T-helper 17 cell (primary cell): ENCODE measurements around the gene CADPS. TPM values are rescaled to one million over a fixed set of nuclear protein-coding genes. Genes with fewer than 3 reads are reported as not detected.

Experiments
- ATAC-seq: fragments of 150-1000 bp; cut with Tn5 transposase; 2 replicates; pipeline ENCODE4 v1.10.0; 2021; ENCODE audit warnings: mild to moderate bottlenecking, moderate library complexity
- DNase-seq, 3 donors: peaks; one replicate each; pipeline versions ENCODE4 v3.0.0 to v3.0.0-alpha.2; 2020 to 2021
- H3K9me3 ChIP-seq: one replicate; pipeline ENCODE4 v1.7.0; 2013; ENCODE audit warnings: low read length, mild to moderate bottlenecking; ENCODE audit not compliant: control insufficient read depth, poor library complexity, severe bottlenecking
- H3K27ac Mint-ChIP-seq: one replicate; pipeline ENCODE4 v1.8.0; 2022; ENCODE audit warnings: mild to moderate bottlenecking, moderate library complexity, mixed read lengths
- H3K27me3 Mint-ChIP-seq: one replicate; pipeline ENCODE4 v1.8.0; 2022; ENCODE audit warnings: mixed read lengths
- H3K36me3 Mint-ChIP-seq: one replicate; pipeline ENCODE4 v1.8.0; 2022; ENCODE audit warnings: low read depth, mixed read lengths
- H3K4me1 Mint-ChIP-seq: one replicate; pipeline ENCODE4 v1.8.0; 2022; ENCODE audit warnings: mild to moderate bottlenecking, mixed read lengths
- H3K4me3 Mint-ChIP-seq: one replicate; pipeline ENCODE4 v1.8.0; 2022; ENCODE audit warnings: mild to moderate bottlenecking, moderate library complexity, mixed read lengths
- total RNA-seq, 4 donors: library from RNA in 2 of 4; stranded (reverse) in 2 of 4; gene quantifications; one replicate each; pipeline ENCODE4 v1.2.3 and lab custom pipeline; 2022 to 2026

CADPS gene
- total RNA-seq, 2 donors from 2014 or later, result not detected

GRCh38 chr3:62638316-62638715 lies 236.9 kb downstream of the CADPS start:
- no peak overlapping the region for H3K27ac Mint-ChIP-seq
- peaks cover 18% of the 10 kb centered on the region for H3K27me3 Mint-ChIP-seq
- H3K36me3 Mint-ChIP-seq, result peaks cover 2% of the 10 kb centered on the region
- no peak overlapping the region for H3K4me3 Mint-ChIP-seq
- ATAC-seq (no peak), DNase-seq (no peak)
- H3K4me1 Mint-ChIP-seq, result peaks cover 2% of the 10 kb centered on the region
- no peaks in the 10 kb centered on the region for H3K9me3 ChIP-seq

- DNase-seq (no peak), ATAC-seq (no peak)
- peaks cover 2% of the 10 kb centered on the region for H3K36me3 Mint-ChIP-seq
- H3K27ac Mint-ChIP-seq, result no peak overlapping the region
- no peaks in the 10 kb centered on the region for H3K9me3 ChIP-seq
- no peak overlapping the region for H3K4me3 Mint-ChIP-seq
- peaks cover 2% of the 10 kb centered on the region for H3K4me1 Mint-ChIP-seq
- H3K27me3 Mint-ChIP-seq, result peaks cover 32% of the 10 kb centered on the region
Observed at GRCh38 chr3:62636235-62636826, 238.9 kb downstream of the CADPS start.

- Mint-ChIP-seq H3K27me3 (peaks cover 47% of the 10 kb centered on the region), H3K4me3 (no peak overlapping the region), H3K36me3 (peaks cover 2% of the 10 kb centered on the region), H3K4me1 (peaks cover 2% of the 10 kb centered on the region), H3K27ac (no peak overlapping the region)
- ATAC-seq (no peak), DNase-seq (no peak)
- H3K9me3 ChIP-seq, result no peaks in the 10 kb centered on the region
Observed at GRCh38 chr3:62632510-62633294, 242.5 kb downstream of the CADPS start.

GRCh38 chr3:62631488-62631887 lies 243.7 kb downstream of the CADPS start:
- Mint-ChIP-seq H3K27me3 (peaks cover 41% of the 10 kb centered on the region), H3K4me1 (peaks cover 2% of the 10 kb centered on the region), H3K36me3 (no peaks in the 10 kb centered on the region), H3K27ac (no peak overlapping the region), H3K4me3 (no peak overlapping the region)
- no peak for DNase-seq
- H3K9me3 ChIP-seq, result no peaks in the 10 kb centered on the region
- ATAC-seq, result no peak

GRCh38 chr3:62630664-62631063 lies 244.6 kb downstream of the CADPS start:
- no peaks in the 10 kb centered on the region for H3K9me3 ChIP-seq
- Mint-ChIP-seq H3K36me3 (no peaks in the 10 kb centered on the region), H3K4me3 (no peak overlapping the region), H3K27ac (no peak overlapping the region), H3K27me3 (peaks cover 41% of the 10 kb centered on the region), H3K4me1 (peaks cover 2% of the 10 kb centered on the region)
- ATAC-seq, result no peak
- no peak for DNase-seq

- Mint-ChIP-seq H3K27me3 (peaks cover 24% of the 10 kb centered on the region), H3K36me3 (no peaks in the 10 kb centered on the region), H3K4me1 (no peaks in the 10 kb centered on the region), H3K27ac (no peak overlapping the region), H3K4me3 (no peak overlapping the region)
- no peaks in the 10 kb centered on the region for H3K9me3 ChIP-seq
- ATAC-seq (no peak), DNase-seq (no peak)
Observed at GRCh38 chr3:62625268-62625667, 249.9 kb downstream of the CADPS start.

GRCh38 chr3:62624185-62624584 lies 251.0 kb downstream of the CADPS start:
- no peaks in the 10 kb centered on the region for H3K4me1 Mint-ChIP-seq
- H3K4me3 Mint-ChIP-seq, result no peak overlapping the region
- no peaks in the 10 kb centered on the region for H3K9me3 ChIP-seq
- peaks cover 20% of the 10 kb centered on the region for H3K27me3 Mint-ChIP-seq
- H3K27ac Mint-ChIP-seq, result no peak overlapping the region
- DNase-seq, result no peak
- no peaks in the 10 kb centered on the region for H3K36me3 Mint-ChIP-seq
- ATAC-seq, result no peak

GRCh38 chr3:62622553-62623174 lies 252.6 kb downstream of the CADPS start:
- H3K9me3 ChIP-seq, result no peaks in the 10 kb centered on the region
- DNase-seq, result no peak
- H3K27me3 Mint-ChIP-seq, result peaks cover 16% of the 10 kb centered on the region
- H3K27ac Mint-ChIP-seq, result no peak overlapping the region
- no peak overlapping the region for H3K4me3 Mint-ChIP-seq
- H3K36me3 Mint-ChIP-seq, result no peaks in the 10 kb centered on the region
- ATAC-seq, result no peak
- H3K4me1 Mint-ChIP-seq, result no peaks in the 10 kb centered on the region

GRCh38 chr3:62621925-62622324 lies 253.3 kb downstream of the CADPS start:
- Mint-ChIP-seq H3K4me1 (peaks cover 2% of the 10 kb centered on the region), H3K4me3 (no peak overlapping the region), H3K36me3 (no peaks in the 10 kb centered on the region), H3K27me3 (peaks cover 19% of the 10 kb centered on the region), H3K27ac (no peak overlapping the region)
- ATAC-seq, result no peak
- no peaks in the 10 kb centered on the region for H3K9me3 ChIP-seq
- no peak for DNase-seq

- H3K4me1 Mint-ChIP-seq, result peaks cover 2% of the 10 kb centered on the region
- H3K27me3 Mint-ChIP-seq, result peaks cover 20% of the 10 kb centered on the region
- DNase-seq (no peak), ATAC-seq (no peak)
- H3K36me3 Mint-ChIP-seq, result no peaks in the 10 kb centered on the region
- H3K27ac Mint-ChIP-seq, result no peak overlapping the region
- no peak overlapping the region for H3K4me3 Mint-ChIP-seq
- no peaks in the 10 kb centered on the region for H3K9me3 ChIP-seq
Observed at GRCh38 chr3:62621176-62621575, 254.0 kb downstream of the CADPS start.

- Mint-ChIP-seq H3K36me3 (no peaks in the 10 kb centered on the region), H3K4me3 (no peak overlapping the region), H3K27ac (no peak overlapping the region), H3K4me1 (peaks cover 2% of the 10 kb centered on the region), H3K27me3 (peaks cover 11% of the 10 kb centered on the region)
- no peaks in the 10 kb centered on the region for H3K9me3 ChIP-seq
- ATAC-seq (no peak), DNase-seq (no peak)
Observed at GRCh38 chr3:62615258-62615849, 259.9 kb downstream of the CADPS start.

- H3K36me3 Mint-ChIP-seq, result no peaks in the 10 kb centered on the region
- no peak overlapping the region for H3K27ac Mint-ChIP-seq
- H3K27me3 Mint-ChIP-seq, result peaks cover 11% of the 10 kb centered on the region
- no peak for ATAC-seq
- DNase-seq, result no peak
- H3K4me1 Mint-ChIP-seq, result peaks cover 2% of the 10 kb centered on the region
- H3K4me3 Mint-ChIP-seq, result no peak overlapping the region
- no peaks in the 10 kb centered on the region for H3K9me3 ChIP-seq
Observed at GRCh38 chr3:62614527-62614926, 260.7 kb downstream of the CADPS start.

- H3K4me3 Mint-ChIP-seq, result no peak overlapping the region
- ATAC-seq, result no peak
- H3K9me3 ChIP-seq, result no peaks in the 10 kb centered on the region
- H3K4me1 Mint-ChIP-seq, result no peaks in the 10 kb centered on the region
- no peak for DNase-seq
- no peak overlapping the region for H3K27ac Mint-ChIP-seq
- H3K27me3 Mint-ChIP-seq, result no peaks in the 10 kb centered on the region
- H3K36me3 Mint-ChIP-seq, result peaks cover 2% of the 10 kb centered on the region
Observed at GRCh38 chr3:62611541-62612240, 263.5 kb downstream of the CADPS start.
